ENCODE results near the gene CDKAL1.

DNA sequence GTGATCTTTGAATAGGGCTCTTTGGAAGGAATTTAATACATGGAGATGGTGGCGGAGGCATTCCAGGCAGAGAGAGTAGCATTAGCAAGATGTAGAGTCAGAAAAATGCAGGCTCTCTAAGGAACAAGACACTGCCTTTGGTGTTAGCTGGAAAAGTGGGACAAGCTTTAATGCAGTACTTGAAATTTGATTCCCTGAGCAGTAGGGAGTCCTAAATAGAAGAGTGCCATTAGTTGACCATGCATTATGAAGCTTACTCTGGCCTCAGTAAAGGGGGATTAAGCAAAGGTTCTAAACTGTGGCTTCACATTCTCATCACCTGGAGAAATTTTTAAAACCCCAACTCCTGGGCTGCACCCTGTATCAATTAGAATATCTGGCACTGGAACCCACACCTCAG, 564.5 kb downstream of the CDKAL1 start:
- TF ChIP-seq POLR2AphosphoS5 (IDR thresholded peaks at IDR 0.05; ENCODE audit: control insufficient read depth, insufficient read depth, low read depth, low read length) (no peak), REST (IDR thresholded peaks at IDR 0.05; ENCODE audit: borderline replicate concordance) (no peak), REST (CRISPR knock-in tag; IDR thresholded peaks at IDR 0.05; ENCODE audit: low read depth) (no peak), CTCF (IDR thresholded peaks at IDR 0.05 in 2 of 3, conservative IDR thresholded peaks at IDR 0.05 in 1 of 3; ENCODE audit: insufficient read depth in 2 of 3, low read depth in 1 of 3, low read length in 3 of 3) (no peak), TCF7 (IDR thresholded peaks at IDR 0.05; ENCODE audit: borderline replicate concordance) (no peak), ATF2 (CRISPR knock-in tag; IDR thresholded peaks at IDR 0.05) (no peak), BDP1 (IDR thresholded peaks at IDR 0.05; ENCODE audit: insufficient read depth, insufficient read length) (no peak), MAX (CRISPR knock-in tag; IDR thresholded peaks at IDR 0.05) (no peak), TEAD2 (tag; IDR thresholded peaks at IDR 0.05) (no peak), POLR2A (conservative IDR thresholded peaks at IDR 0.05) (no peak), DNMT1 (IDR thresholded peaks at IDR 0.05) (no peak), JUND (IDR thresholded peaks at IDR 0.05; ENCODE audit: borderline replicate concordance, low read depth, low read length) (no peak), JUND (tag; IDR thresholded peaks at IDR 0.05; ENCODE audit: borderline replicate concordance, low read depth, low read length) (no peak)
- TF ChIP-seq, protein P1, sequence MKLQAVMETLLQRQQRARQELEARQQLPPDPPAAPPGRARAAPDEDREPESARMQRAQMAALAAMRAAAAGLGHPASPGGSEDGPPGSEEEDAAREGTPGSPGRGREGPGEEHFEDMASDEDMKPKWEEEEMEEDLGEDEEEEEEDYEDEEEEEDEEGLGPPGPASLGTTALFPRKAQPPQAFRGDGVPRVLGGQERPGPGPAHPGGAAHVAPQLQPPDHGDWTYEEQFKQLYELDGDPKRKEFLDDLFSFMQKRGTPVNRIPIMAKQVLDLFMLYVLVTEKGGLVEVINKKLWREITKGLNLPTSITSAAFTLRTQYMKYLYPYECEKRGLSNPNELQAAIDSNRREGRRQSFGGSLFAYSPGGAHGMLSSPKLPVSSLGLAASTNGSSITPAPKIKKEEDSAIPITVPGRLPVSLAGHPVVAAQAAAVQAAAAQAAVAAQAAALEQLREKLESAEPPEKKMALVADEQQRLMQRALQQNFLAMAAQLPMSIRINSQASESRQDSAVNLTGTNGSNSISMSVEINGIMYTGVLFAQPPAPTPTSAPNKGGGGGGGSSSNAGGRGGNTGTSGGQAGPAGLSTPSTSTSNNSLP (IDR thresholded peaks at IDR 0.05; ENCODE audit: borderline replicate concordance, low read depth, low read length): no peak

All from K562 (cell line).